ENCODE data around the gene AURKAIP1. TPM values are rescaled to one million over a fixed set of nuclear protein-coding genes. Genes with fewer than 3 reads are reported as not detected.

The AURKAIP1 gene
- total and polyA plus RNA-seq, 4 donors, result 38.4 to 175 (median 97.7) TPM

DNA sequence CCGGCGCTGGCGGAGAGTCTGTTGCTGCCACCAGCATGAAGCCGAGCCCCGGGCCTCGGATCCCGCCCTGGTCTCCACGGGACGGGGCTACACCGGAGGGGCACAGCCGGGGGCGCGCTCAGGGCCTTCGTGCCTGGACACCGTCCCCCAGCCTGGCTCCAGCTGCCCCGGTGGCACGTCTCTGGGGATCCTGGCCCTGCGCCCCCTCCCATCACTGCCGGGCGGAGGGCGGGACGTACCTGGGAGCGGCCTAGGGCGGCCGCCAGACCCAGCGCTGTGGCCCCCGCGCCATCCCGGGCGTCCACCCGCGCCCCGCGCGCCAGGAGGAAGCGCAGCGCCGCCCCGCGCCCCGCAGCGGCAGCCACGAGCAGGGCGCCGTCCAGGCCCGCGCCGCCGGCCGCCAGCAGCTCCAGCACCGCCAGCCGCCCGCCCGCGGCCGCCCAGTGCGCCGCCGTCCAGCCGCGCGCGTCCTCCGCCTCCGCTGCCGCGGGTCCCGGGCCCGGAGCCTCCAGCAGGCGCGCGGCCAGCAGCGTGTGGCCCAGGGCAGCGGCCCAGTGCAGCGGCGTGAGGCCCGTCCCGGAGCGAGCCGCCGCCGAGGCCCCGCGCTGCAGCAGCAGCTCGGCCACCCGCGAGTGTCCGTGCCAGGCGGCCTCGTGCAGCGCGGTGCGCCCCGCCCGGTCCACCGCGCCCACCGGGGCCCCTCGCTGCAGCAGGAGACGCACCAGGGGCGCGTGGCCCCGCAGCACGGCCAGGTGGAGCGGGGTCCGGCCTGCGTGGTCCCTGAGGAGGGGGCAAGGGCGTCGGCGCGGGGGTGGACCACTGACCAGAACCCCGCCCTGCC is 45.0 kb upstream of the AURKAIP1 start:
- H3K4me3 ChIP-seq (ENCODE audit: low read depth in 1 of 3, low read length in 3 of 3), result peak overlapping the region in 1 of 3 donors; percentile 49
- H3K36me3 ChIP-seq (ENCODE audit: control insufficient read depth in 4 of 4, insufficient read depth in 3 of 4, low read depth in 1 of 4, low read length in 3 of 4), result no peaks in the 10 kb centered on the region
- 19% methylated on average over 112 of the region's 112 CpGs for WGBS
- no peak for DNase-seq (ENCODE audit: low spot score)
- no peak overlapping the region for H3K9ac ChIP-seq (ENCODE audit: low read depth in 1 of 2, low read length in 2 of 2)
- peaks cover 0 to 8% (median 3%) of the 10 kb centered on the region in 4 donors for H3K4me1 ChIP-seq (ENCODE audit: control insufficient read depth in 4 of 4, insufficient read depth in 4 of 4, low read length in 3 of 4)
- TF ChIP-seq CTCF (IDR thresholded peaks at IDR 0.05; ENCODE audit: low read depth, low read length, missing input control) (no peak), ZBTB33 (IDR thresholded peaks at IDR 0.05) (no peak), FOXA1 (IDR thresholded peaks at IDR 0.05) (no peak), NR2F2 (IDR thresholded peaks at IDR 0.05) (no peak), JUND (IDR thresholded peaks at IDR 0.05) (no peak), HNF4G (IDR thresholded peaks at IDR 0.05) (no peak), HNF4A (conservative IDR thresholded peaks at IDR 0.05) (no peak), RAD21 (IDR thresholded peaks at IDR 0.05) (no peak), RXRA (IDR thresholded peaks at IDR 0.05) (no peak), FOXA2 (IDR thresholded peaks at IDR 0.05) (no peak), SP1 (IDR thresholded peaks at IDR 0.05) (no peak), TAF1 (conservative IDR thresholded peaks at IDR 0.05) (no peak), EGR1 (IDR thresholded peaks at IDR 0.05; ENCODE audit: low read depth in 2 of 2) (no peak), GABPA (IDR thresholded peaks at IDR 0.05 in 1 of 2, conservative IDR thresholded peaks at IDR 0.05 in 1 of 2) (no peak)
- TF ChIP-seq, protein P1, sequence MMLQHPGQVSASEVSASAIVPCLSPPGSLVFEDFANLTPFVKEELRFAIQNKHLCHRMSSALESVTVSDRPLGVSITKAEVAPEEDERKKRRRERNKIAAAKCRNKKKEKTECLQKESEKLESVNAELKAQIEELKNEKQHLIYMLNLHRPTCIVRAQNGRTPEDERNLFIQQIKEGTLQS (IDR thresholded peaks at IDR 0.05), result no peak
- no peaks in the 10 kb centered on the region for H3K9me3 ChIP-seq (ENCODE audit: control insufficient read depth in 4 of 4, low read length in 3 of 4)
- H3K27ac ChIP-seq (ENCODE audit: low read depth in 1 of 2, low read length in 2 of 2), result no peak overlapping the region
- H3K27me3 ChIP-seq (ENCODE audit: control insufficient read depth in 4 of 4, insufficient read depth in 4 of 4, low read length in 3 of 4), result no peaks in the 10 kb centered on the region

- no peaks in the 10 kb centered on the region for H3K27me3 ChIP-seq (ENCODE audit: control insufficient read depth in 4 of 4, insufficient read depth in 4 of 4, low read length in 3 of 4)
- H3K4me1 ChIP-seq (ENCODE audit: control insufficient read depth in 4 of 4, insufficient read depth in 4 of 4, low read length in 3 of 4), result peaks cover 0 to 8% (median 3%) of the 10 kb centered on the region in 4 donors
- no peak overlapping the region for H3K4me3 ChIP-seq (ENCODE audit: low read depth in 1 of 3, low read length in 3 of 3)
- no peaks in the 10 kb centered on the region for H3K36me3 ChIP-seq (ENCODE audit: control insufficient read depth in 4 of 4, insufficient read depth in 3 of 4, low read depth in 1 of 4, low read length in 3 of 4)
- no peak overlapping the region for H3K9ac ChIP-seq (ENCODE audit: low read depth in 1 of 2, low read length in 2 of 2)
- DNase-seq (ENCODE audit: low spot score), result no peak
- no peaks in the 10 kb centered on the region for H3K9me3 ChIP-seq (ENCODE audit: control insufficient read depth in 4 of 4, low read length in 3 of 4)
- 95% methylated on average over 21 of the region's 21 CpGs for WGBS
- no peak overlapping the region for H3K27ac ChIP-seq (ENCODE audit: low read depth in 1 of 2, low read length in 2 of 2)
- TF ChIP-seq HNF4G (IDR thresholded peaks at IDR 0.05) (no peak), EGR1 (IDR thresholded peaks at IDR 0.05; ENCODE audit: low read depth in 2 of 2) (no peak), GABPA (IDR thresholded peaks at IDR 0.05 in 1 of 2, conservative IDR thresholded peaks at IDR 0.05 in 1 of 2) (no peak), HNF4A (conservative IDR thresholded peaks at IDR 0.05) (no peak), RXRA (IDR thresholded peaks at IDR 0.05) (no peak), CTCF (IDR thresholded peaks at IDR 0.05; ENCODE audit: low read depth, low read length, missing input control) (no peak), ZBTB33 (IDR thresholded peaks at IDR 0.05) (no peak), SP1 (IDR thresholded peaks at IDR 0.05) (no peak), TAF1 (conservative IDR thresholded peaks at IDR 0.05) (no peak), REST (IDR thresholded peaks at IDR 0.05) (no peak)
- TF ChIP-seq, protein P2, sequence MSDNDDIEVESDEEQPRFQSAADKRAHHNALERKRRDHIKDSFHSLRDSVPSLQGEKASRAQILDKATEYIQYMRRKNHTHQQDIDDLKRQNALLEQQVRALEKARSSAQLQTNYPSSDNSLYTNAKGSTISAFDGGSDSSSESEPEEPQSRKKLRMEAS (IDR thresholded peaks at IDR 0.05), result no peak
- TF ChIP-seq, protein P1 (IDR thresholded peaks at IDR 0.05), result no peak
These were observed 44.4 kb upstream of the AURKAIP1 start for GRCh38 chr1:1419363-1419812.

Measured in liver (tissue), 9 donors.